ENCODE data around the gene QPCTL. TPM values are rescaled to one million over a fixed set of nuclear protein-coding genes. Genes with fewer than 3 reads are reported as not detected.
"Not testable (repeated sequence)": the region's sequence is repeated elsewhere in the genome, so short reads cannot be mapped to it uniquely, and the experiment has no call there.

QPCTL gene
- total RNA-seq, 1 experiment from 2014 or later, result 6.3 TPM

GRCh38 chr19:45715139-45715538, 22.7 kb downstream of the QPCTL start:
- DNase-seq (ENCODE audit: extremely low read depth, low read depth), result no peak

- no peak for DNase-seq (ENCODE audit: extremely low read depth, low read depth)
These were observed 24.1 kb downstream of the QPCTL start for GRCh38 chr19:45716359-45717130.

- DNase-seq (ENCODE audit: extremely low read depth, low read depth), result peak; percentile 98
These were observed 24.9 kb downstream of the QPCTL start for GRCh38 chr19:45717131-45717982.

- no peak for DNase-seq (ENCODE audit: extremely low read depth, low read depth)
These were observed 25.7 kb downstream of the QPCTL start for GRCh38 chr19:45717983-45718650.

GRCh38 chr19:45720065-45720464, 27.6 kb downstream of the QPCTL start:
- DNase-seq (ENCODE audit: extremely low read depth, low read depth), result not testable (repeated sequence)

- not testable (repeated sequence) for DNase-seq (ENCODE audit: extremely low read depth, low read depth)
These were observed 36.2 kb downstream of the QPCTL start for GRCh38 chr19:45728683-45729082.

- DNase-seq (ENCODE audit: extremely low read depth, low read depth), result no peak
These were observed 37.4 kb downstream of the QPCTL start for GRCh38 chr19:45729800-45730290.

GRCh38 chr19:45730368-45731288, 38.2 kb downstream of the QPCTL start, which contains the start of gene FBXO46:
FBXO46 (minus strand) TSS chr19:45730896; CDS start chr19:45713495, 17,401 bp downstream.
- DNase-seq (ENCODE audit: extremely low read depth, low read depth), result peak; percentile 96

- DNase-seq (ENCODE audit: extremely low read depth, low read depth), result no peak
These were observed 40.8 kb downstream of the QPCTL start, which contains the start of gene MEIOSIN for GRCh38 chr19:45733160-45733810. MEIOSIN (plus strand) TSS chr19:45733439; CDS start chr19:45735377, 1,938 bp downstream.

GRCh38 chr19:45739498-45740439, 47.3 kb downstream of the QPCTL start:
- DNase-seq (ENCODE audit: extremely low read depth, low read depth), result no peak

GRCh38 chr19:45742969-45743368, 50.5 kb downstream of the QPCTL start:
- DNase-seq (ENCODE audit: extremely low read depth, low read depth), result no peak

GRCh38 chr19:45745606-45746005, 53.1 kb downstream of the QPCTL start:
- no peak for DNase-seq (ENCODE audit: extremely low read depth, low read depth)

GRCh38 chr19:45746866-45747265, 54.4 kb downstream of the QPCTL start:
- DNase-seq (ENCODE audit: extremely low read depth, low read depth), result no peak

- no peak for DNase-seq (ENCODE audit: extremely low read depth, low read depth)
These were observed 55.0 kb downstream of the QPCTL start for GRCh38 chr19:45747513-45747912.

GRCh38 chr19:45751483-45751882, 59.0 kb downstream of the QPCTL start:
- not testable (repeated sequence) for DNase-seq (ENCODE audit: extremely low read depth, low read depth)

- DNase-seq (ENCODE audit: extremely low read depth, low read depth), result no peak
These were observed 60.2 kb downstream of the QPCTL start for GRCh38 chr19:45752639-45753038.

GRCh38 chr19:45753548-45753947, 61.1 kb downstream of the QPCTL start:
- DNase-seq (ENCODE audit: extremely low read depth, low read depth), result no peak

All from NCI-H460 (cell line).